Hindlimb muscle (tissue), 1 donor: ENCODE results near the gene ADH1B. TPM values are rescaled to one million over a fixed set of nuclear protein-coding genes. Genes with fewer than 3 reads are reported as not detected.
"Not testable (repeated sequence)": the region's sequence is repeated elsewhere in the genome, so short reads cannot be mapped to it uniquely, and the experiment has no call there.

Experiments used
- DNase-seq: peaks from one replicate; pipeline ENCODE4 v3.0.0-alpha.2; 2013
- polyA plus RNA-seq: library from polyadenylated mRNA; unstranded; fragments of 120-200 nt; gene quantifications from one replicate; pipeline ENCODE4 v1.2.1, GENCODE V29; 2013; ENCODE audit not compliant: insufficient read length

Gene ADH1B
- 10.2 TPM for polyA plus RNA-seq

- DNase-seq: no peak
Measured at GRCh38 chr4:99321241-99322191, at the start of gene ADH1B. TSS of gene ADH1B (minus strand) at chr4:99321401. CDS start at chr4:99321331, 70 bp downstream.

- DNase-seq: not testable (repeated sequence)
Measured at GRCh38 chr4:99367817-99368216, 46.6 kb upstream of the ADH1B start.

- no peak for DNase-seq
Measured at GRCh38 chr4:99366491-99366890, 45.3 kb upstream of the ADH1B start.

GRCh38 chr4:99362768-99363167 lies 41.6 kb upstream of the ADH1B start:
- DNase-seq: no peak

GRCh38 chr4:99361899-99362275 lies 40.7 kb upstream of the ADH1B start:
- no peak for DNase-seq

- DNase-seq: no peak
Measured at GRCh38 chr4:99361268-99361898, 40.2 kb upstream of the ADH1B start.

GRCh38 chr4:99359480-99360204 lies 38.4 kb upstream of the ADH1B start:
- no peak for DNase-seq

- no peak for DNase-seq
Measured at GRCh38 chr4:99357948-99358347, 36.7 kb upstream of the ADH1B start.

- DNase-seq: no peak
Measured at GRCh38 chr4:99356992-99357391, 35.8 kb upstream of the ADH1B start.

- DNase-seq: not testable (repeated sequence)
Measured at GRCh38 chr4:99356149-99356548, 34.9 kb upstream of the ADH1B start.

- DNase-seq: peak; percentile 66
Measured at GRCh38 chr4:99352602-99353537, 31.7 kb upstream of the ADH1B start, which contains the start of gene ADH1C. TSS of gene ADH1C (minus strand) at chr4:99352746. CDS start at chr4:99352675, 71 bp downstream.

GRCh38 chr4:99351487-99351886 lies 30.3 kb upstream of the ADH1B start:
- DNase-seq: no peak

- DNase-seq: no peak
Measured at GRCh38 chr4:99349338-99349737, 28.1 kb upstream of the ADH1B start.

GRCh38 chr4:99342624-99343023 lies 21.4 kb upstream of the ADH1B start:
- not testable (repeated sequence) for DNase-seq

GRCh38 chr4:99341426-99341825 lies 20.2 kb upstream of the ADH1B start:
- DNase-seq: no peak

- no peak for DNase-seq
Measured at GRCh38 chr4:99339172-99339571, 18.0 kb upstream of the ADH1B start.

- DNase-seq: no peak
Measured at GRCh38 chr4:99336553-99336952, 15.4 kb upstream of the ADH1B start.

- DNase-seq: no peak
Measured at GRCh38 chr4:99334880-99335279, 13.7 kb upstream of the ADH1B start.

- DNase-seq: no peak
Measured at GRCh38 chr4:99330648-99331047, 9.4 kb upstream of the ADH1B start.

GRCh38 chr4:99329876-99330275 lies 8.7 kb upstream of the ADH1B start:
- no peak for DNase-seq

GRCh38 chr4:99324979-99325378 lies 3.8 kb upstream of the ADH1B start:
- peak; percentile 71 for DNase-seq

GRCh38 chr4:99324361-99324760 lies 3.2 kb upstream of the ADH1B start:
- DNase-seq: no peak
